Bronchial epithelial cell (primary cell): ENCODE results near the gene PRKCZ. TPM values are rescaled to one million over a fixed set of nuclear protein-coding genes. Genes with fewer than 3 reads are reported as not detected.

ENCODE experiments used
- DNase-seq: peaks from one replicate; pipeline ENCODE4 v3.0.0-alpha.2; 2010; ENCODE audit warnings: low read depth
- FAIRE-seq: peaks from 2 replicates; lab custom pipeline; 2011; peaks lifted over from hg19 to GRCh38; lab: Jason Lieb, UNC
- H3K27me3 ChIP-seq: 2 replicates; pipeline ENCODE4 v1.5.1; 2011; ENCODE audit warnings: low read length; ENCODE audit not compliant: control insufficient read depth, insufficient read depth
- H3K36me3 ChIP-seq: 2 replicates; pipeline ENCODE4 v1.5.1; 2011; ENCODE audit warnings: low read length; ENCODE audit not compliant: control insufficient read depth, insufficient read depth
- H3K4me3 ChIP-seq: 2 replicates; pipeline ENCODE4 v1.5.1; 2011; ENCODE audit warnings: mild to moderate bottlenecking, low read depth, low read length, control low read depth
- CTCF ChIP-seq: IDR thresholded peaks from 2 replicates; pipeline ENCODE4 v1.5.1; 2011; ENCODE audit warnings: mild to moderate bottlenecking, moderate library complexity, low read length, control low read depth, inconsistent platforms; ENCODE audit not compliant: insufficient read depth, severe bottlenecking
- total RNA-seq: library from RNA; depleted of rRNA; stranded (reverse); fragments of >200 nt; gene quantifications from 2 replicates; pipeline ENCODE4 v1.2.1, GENCODE V29; 2014

Gene PRKCZ
- total RNA-seq, 1 donor from 2014 or later = 38.4 TPM

GRCh38 chr1:2103266-2103900 is 53.2 kb downstream of the PRKCZ start:
- no peak for DNase-seq
- peaks cover 3% of the 10 kb centered on the region for H3K36me3 ChIP-seq
- no peak overlapping the region for H3K4me3 ChIP-seq
- TF ChIP-seq CTCF = no peak
- H3K27me3 ChIP-seq = no peaks in the 10 kb centered on the region
- no peak for FAIRE-seq

- Histone ChIP-seq H3K4me3 (no peak overlapping the region), H3K27me3 (no peaks in the 10 kb centered on the region), H3K36me3 (peaks cover 3% of the 10 kb centered on the region)
- no peak for TF ChIP-seq CTCF
- no peak for DNase-seq
- FAIRE-seq = no peak
These were observed 53.8 kb downstream of the PRKCZ start for GRCh38 chr1:2103901-2104590.

GRCh38 chr1:2104621-2105427 is 54.6 kb downstream of the PRKCZ start:
- no peak for DNase-seq
- H3K4me3 ChIP-seq = no peak overlapping the region
- no peaks in the 10 kb centered on the region for H3K27me3 ChIP-seq
- no peak for TF ChIP-seq CTCF
- H3K36me3 ChIP-seq = peaks cover 3% of the 10 kb centered on the region
- FAIRE-seq = no peak

GRCh38 chr1:2105781-2106524 is 55.7 kb downstream of the PRKCZ start:
- no peak overlapping the region for H3K4me3 ChIP-seq
- DNase-seq (no peak), FAIRE-seq (no peak)
- TF ChIP-seq CTCF = no peak
- H3K27me3 ChIP-seq = no peaks in the 10 kb centered on the region
- peaks cover 3% of the 10 kb centered on the region for H3K36me3 ChIP-seq

GRCh38 chr1:2106659-2107405 is 56.6 kb downstream of the PRKCZ start:
- Histone ChIP-seq H3K27me3 (no peaks in the 10 kb centered on the region), H3K36me3 (peaks cover 3% of the 10 kb centered on the region), H3K4me3 (no peak overlapping the region)
- DNase-seq (no peak), FAIRE-seq (no peak)
- TF ChIP-seq CTCF = no peak
